GM13976 (cell line): ENCODE measurements around the gene RASD1.
"Not testable (repeated sequence)": the region's sequence is repeated elsewhere in the genome, so short reads cannot be mapped to it uniquely, and the experiment has no call there.

Experiments
- DNase-seq: peaks from one replicate; pipeline ENCODE4 v3.0.0; 2012; ENCODE audit warnings: low spot score
- in situ Hi-C: fragments of 300-500 bp; cut with MboI; formaldehyde crosslinking; loops from one replicate; pipeline ENCODE4 v1.12.0; 2022; ENCODE audit warnings: low sequenced_read_pairs, mixed read lengths, inconsistent platforms; ENCODE audit not compliant: unreplicated experiment
- TF ChIP-seq, protein P1 (sequence below): IDR thresholded peaks from 2 replicates; pipeline ENCODE4 v1.5.1; 2012; ENCODE audit warnings: borderline replicate concordance, mild to moderate bottlenecking; ENCODE audit not compliant: insufficient read depth; ENCODE audit errors: extremely low read depth, missing control alignments, control extremely low read depth

The RASD1 gene

DNA sequence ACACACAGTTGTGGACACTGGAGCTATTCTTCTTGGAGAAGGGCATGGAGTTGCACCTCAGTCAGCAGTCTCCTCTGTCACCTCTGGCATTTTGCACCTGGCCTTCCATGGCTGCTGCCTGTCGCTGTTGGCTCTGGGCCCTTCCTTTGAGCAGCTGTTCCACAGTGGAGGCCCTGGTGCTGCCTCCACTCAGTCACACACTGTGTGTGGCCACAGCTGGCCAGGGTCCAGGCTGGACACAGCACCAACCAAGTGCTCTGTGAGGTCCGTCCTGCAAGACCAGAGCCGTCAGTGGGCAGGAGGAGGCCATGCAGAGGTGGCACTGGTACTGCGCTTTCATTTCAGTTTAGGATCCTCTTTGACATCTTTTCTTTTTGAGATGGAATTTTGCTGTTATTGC lies 41.0 kb downstream of the RASD1 start:
- DNase-seq: no peak
- in situ Hi-C loops: no loop called here
- TF ChIP-seq, protein P1, sequence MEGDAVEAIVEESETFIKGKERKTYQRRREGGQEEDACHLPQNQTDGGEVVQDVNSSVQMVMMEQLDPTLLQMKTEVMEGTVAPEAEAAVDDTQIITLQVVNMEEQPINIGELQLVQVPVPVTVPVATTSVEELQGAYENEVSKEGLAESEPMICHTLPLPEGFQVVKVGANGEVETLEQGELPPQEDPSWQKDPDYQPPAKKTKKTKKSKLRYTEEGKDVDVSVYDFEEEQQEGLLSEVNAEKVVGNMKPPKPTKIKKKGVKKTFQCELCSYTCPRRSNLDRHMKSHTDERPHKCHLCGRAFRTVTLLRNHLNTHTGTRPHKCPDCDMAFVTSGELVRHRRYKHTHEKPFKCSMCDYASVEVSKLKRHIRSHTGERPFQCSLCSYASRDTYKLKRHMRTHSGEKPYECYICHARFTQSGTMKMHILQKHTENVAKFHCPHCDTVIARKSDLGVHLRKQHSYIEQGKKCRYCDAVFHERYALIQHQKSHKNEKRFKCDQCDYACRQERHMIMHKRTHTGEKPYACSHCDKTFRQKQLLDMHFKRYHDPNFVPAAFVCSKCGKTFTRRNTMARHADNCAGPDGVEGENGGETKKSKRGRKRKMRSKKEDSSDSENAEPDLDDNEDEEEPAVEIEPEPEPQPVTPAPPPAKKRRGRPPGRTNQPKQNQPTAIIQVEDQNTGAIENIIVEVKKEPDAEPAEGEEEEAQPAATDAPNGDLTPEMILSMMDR: no peak

- DNase-seq, in situ Hi-C loops: not testable (repeated sequence)
These were observed 41.5 kb downstream of the RASD1 start for GRCh38 chr17:17454700-17455099.

DNA sequence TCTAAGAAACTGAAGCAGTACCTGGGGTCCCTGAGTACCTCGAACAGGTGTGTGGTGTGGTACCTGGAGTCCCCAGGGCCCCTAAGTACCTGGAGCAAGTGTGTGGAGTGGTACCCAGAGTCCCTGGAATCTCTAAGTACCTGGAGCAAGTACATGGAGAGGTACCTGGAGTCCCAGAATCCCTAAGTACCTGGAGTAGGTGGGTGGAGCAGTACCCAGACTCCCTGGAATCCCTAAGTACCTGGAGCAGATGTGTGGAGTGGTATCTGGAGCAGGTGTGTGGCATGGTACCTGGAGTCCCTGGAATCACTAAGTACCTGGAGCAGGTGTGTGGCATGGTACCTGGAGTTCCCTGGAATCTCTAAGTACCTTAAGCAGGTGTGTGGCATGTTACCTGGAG lies 41.9 kb downstream of the RASD1 start:
- TF ChIP-seq, protein P1: no peak
- DNase-seq: no peak
- in situ Hi-C loops: no loop called here

DNA sequence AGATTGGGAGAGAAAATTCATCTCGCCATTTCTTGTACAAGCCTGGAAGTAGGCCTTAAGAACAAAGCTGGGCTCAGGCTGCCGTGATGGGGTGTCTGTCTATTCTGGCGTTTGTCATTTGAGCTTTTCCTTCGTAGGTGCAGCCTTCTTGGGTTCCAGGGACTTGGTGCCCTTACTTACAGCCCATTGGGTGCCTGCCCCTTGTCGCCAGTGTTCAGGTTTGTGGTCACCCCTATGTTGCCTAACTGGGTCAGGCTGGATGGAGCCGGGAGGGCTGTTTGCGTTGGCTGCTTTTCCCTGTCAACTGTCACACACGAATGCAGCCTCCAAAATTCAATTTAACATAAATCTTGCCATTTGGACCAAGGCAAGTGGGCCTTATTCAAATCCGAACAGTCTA lies 43.1 kb downstream of the RASD1 start:
- TF ChIP-seq, protein P1: no peak
- in situ Hi-C loops: no loop called here
- no peak for DNase-seq

GRCh38 chr17:17448723-17449122 lies 47.5 kb downstream of the RASD1 start:
- TF ChIP-seq, protein P1: no peak
- in situ Hi-C loops: no loop called here
- no peak for DNase-seq

DNA sequence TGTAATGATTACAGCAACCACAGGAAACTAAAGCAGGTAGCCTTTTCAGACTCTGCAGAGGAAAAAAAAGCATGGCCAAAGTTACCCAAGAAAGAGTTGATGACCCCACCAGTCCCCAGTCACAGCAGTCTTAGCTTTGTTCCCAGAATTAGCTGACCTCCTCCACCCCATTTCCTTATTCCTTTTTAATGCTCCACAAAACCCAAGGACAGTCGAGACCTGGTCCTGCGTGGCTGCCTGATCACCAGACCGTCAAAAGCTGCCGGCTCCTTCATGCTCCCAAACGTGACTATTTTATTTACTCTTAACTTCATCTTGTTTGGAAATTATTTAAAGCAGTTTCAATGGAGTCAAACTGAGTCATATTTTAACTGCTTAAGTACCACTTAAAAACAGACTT lies 48.1 kb downstream of the RASD1 start:
- TF ChIP-seq, protein P1: no peak
- no peak for DNase-seq
- in situ Hi-C loops: no loop called here

GRCh38 chr17:17447264-17447663 lies 48.9 kb downstream of the RASD1 start:
- in situ Hi-C loops: no loop called here
- no peak for DNase-seq
- TF ChIP-seq, protein P1: no peak
